IPS-NIHi7 (cell line): ENCODE measurements around the gene DCDC1.
A peak's percentile ranks its signal among the peaks of the same experiment; 100 is the strongest.

Experiments used
- DNase-seq: peaks from one replicate; pipeline ENCODE4 v3.0.0; 2012; ENCODE audit warnings: mixed read lengths; ENCODE audit errors: extremely low spot score

Gene DCDC1

GRCh38 chr11:31236143-31236542 lies 133.4 kb downstream of the DCDC1 start:
- DNase-seq, result no peak

- DNase-seq, result no peak
These were observed 136.1 kb downstream of the DCDC1 start for GRCh38 chr11:31233425-31233824.

DNA sequence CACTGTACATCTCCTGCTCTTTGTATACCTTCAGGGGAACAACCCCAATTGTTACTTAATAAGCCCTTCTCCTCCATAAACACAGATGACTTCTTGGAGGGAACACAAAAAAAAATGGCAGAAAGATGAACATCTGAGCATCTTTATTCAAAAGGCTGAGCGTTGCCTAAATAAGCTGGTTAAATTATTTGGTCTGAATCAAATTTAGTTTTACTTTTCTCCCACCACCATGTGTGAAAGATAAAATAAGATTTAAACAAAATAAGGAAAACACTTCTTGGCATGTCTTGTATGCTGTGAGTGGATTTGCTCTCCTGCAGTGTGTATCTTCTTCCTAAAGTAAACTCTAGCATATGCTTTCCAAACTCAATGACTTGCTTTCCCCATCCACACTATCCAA lies 137.9 kb downstream of the DCDC1 start:
- no peak for DNase-seq

- DNase-seq, result no peak
These were observed 150.7 kb downstream of the DCDC1 start for GRCh38 chr11:31218847-31219246.

GRCh38 chr11:31214372-31214771 lies 155.2 kb downstream of the DCDC1 start:
- no peak for DNase-seq

DNA sequence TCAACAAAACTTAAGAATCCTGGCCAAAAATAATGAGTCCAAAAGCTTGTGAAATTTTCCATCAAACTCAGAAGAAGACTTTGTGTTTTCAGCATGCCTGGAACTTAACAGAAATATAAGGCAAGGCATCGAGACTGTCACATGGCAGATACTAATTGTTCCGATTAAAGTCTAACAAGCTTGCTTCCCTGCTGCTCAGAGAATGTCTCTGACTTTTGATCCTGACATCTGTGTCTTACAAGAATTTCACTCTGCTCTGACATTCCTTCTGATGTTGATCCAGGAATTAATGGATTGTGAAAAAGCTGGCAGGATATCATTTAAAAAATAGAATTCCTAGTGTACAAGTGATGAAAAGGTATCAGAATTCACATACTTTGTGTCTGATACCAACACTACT lies 170.2 kb downstream of the DCDC1 start:
- DNase-seq, result no peak

DNA sequence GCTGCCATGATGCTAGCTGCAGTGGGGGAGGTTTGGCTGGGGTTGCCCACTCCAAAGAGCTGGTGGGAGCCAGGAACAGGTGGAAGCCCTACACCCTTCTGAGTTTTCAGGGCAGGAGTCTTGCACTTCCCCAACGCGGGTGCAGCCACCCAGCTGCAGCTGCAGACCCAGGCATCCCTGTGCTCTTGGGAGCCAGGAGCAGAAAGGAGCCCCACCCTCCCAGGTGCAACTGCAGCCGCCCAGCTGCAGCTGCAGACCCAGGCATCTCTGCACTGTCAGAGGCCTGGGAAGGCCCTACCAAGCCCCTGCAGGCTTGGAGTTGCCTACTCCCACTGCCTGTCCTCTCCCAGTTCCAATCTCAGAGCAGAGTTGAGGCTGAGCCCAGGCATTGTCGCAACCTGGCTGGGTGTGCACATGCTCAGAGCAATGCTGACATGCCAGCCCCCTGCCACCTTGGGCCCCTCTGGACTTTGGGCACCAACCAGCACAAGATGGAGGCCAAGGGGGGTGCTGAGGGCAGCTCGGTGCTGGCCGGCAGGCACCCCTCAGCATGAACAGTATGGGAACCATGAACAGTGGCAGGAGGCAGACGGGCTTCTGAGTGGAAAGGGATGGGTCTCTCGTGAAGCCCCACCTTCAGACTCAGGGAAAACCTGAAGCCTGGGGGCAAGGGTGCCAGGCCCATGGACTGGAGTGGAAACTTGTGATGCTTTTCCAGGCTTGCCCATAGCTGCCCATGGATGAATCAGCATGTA lies 195.4 kb downstream of the DCDC1 start:
- no peak for DNase-seq

DNA sequence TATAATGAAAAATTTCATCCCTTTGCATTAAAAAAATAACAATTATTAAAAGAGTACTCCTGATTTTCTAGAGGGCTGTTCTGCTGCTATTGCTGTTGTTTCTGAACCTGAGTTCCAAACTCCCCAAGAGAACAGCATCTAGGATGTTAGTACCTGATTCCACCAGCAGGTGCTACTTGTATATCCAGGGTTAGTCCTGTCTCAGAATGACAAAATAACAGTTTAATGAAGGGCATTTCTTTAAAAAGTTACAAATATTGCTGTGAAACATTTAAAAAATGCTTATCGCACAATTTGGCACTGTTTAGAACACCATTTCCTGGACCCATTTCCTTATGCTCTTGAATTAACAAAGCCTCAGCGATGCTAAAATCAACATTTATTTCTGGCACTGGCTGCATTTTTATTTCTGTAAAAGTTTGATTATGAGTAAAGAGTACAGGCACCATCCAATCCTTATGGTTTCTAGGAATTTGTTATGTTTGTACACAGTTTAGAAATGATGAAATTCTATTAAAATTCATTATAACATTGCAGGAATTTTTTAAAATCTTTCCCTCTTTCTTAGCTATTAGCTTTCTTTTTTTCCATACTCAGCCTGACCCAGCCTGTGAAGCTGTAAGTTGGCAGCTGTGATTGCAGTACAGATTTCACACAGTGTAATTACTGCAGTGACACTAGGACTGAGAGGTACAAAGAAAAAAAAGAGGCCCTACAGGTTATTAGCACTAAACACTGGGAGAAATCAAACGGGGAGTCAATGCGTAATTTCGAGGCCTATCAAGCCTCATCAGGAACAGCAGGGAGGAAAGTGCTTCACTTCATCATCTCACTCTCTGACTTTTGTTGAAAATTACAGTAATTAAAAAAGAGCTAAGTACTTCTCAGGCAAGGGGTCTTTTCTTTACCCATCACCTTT lies 208.8 kb downstream of the DCDC1 start:
- DNase-seq, result peak; percentile 29

DNA sequence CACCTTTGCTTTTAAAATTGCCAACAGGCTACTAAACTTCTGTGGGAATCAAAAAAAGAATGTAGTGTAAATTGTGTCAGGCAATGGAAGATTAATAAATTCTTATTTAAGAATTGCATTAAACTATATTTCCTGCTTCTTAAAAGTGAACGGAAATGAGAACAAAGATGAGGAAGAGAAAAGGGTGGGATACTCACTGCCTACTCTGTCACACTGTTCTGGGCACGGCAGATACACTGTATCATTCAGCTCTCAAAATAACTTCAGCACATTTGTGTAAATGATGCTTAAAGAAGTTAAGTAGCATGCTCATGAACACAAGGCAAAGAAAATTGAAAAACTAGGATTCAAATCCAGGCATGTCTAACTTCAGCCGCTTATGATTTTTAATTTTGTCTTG lies 218.7 kb downstream of the DCDC1 start:
- DNase-seq, result no peak

- no peak for DNase-seq
These were observed 219.5 kb downstream of the DCDC1 start for GRCh38 chr11:31150011-31150410.

- DNase-seq, result no peak
These were observed 227.8 kb downstream of the DCDC1 start for GRCh38 chr11:31141789-31142188.

GRCh38 chr11:31139479-31139878 lies 230.1 kb downstream of the DCDC1 start:
- no peak for DNase-seq

DNA sequence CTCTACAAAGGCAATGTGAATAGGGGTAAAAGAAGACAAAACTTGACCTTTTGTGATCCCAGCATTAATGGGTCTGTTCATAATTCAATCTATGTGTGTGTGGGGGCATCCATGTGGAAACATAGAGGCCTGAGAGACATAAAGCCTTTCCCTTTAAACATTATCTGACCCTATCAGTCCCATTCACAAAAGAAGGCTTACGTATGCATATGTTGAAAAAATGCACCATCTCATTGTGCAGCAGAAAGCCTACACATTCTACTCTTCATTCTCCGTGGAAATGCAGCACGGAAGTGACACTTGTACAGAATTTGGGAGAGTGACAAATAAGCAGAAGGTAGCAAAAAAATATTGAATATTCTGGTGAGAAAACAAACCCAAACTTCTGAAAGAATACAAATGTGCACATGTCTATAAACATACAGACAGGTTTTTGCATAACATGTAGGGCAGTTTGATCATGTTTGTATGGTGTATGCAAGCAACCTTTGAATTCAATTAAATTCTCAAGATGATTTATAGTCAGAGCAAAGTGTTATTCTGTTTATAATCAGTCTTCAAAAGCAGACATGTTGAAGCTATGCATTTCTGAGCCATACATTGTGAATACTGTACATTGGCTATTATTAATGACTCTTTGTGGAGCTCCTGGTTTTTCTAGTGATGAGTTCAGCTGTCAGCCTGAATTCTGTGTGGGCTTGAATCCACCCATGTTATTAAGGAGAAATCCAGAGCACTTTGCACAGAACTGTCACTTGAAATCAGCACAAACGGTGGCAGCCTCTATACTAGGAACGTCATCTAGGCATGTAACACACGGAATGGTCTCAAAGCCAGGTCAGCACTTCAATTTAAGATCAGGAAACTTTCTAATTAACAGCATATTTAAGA lies 236.8 kb downstream of the DCDC1 start:
- no peak for DNase-seq

DNA sequence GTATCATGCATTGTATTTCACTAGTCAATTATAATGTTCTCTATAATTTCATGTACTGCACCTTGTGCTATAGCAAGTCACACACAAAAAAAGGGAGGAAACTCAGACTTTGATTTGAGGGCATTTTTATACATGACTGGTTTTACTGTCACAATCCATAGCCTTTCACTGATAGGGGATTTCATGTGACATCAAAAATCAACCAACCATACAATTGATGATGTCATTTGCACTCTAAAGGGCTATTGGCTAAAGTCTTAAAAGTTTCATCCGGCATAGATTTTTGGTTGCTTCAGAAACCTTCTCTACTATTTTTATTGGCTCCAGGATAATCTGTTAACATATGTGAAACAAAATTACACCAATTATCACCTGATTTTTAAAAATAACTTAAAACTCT lies 237.8 kb downstream of the DCDC1 start:
- DNase-seq, result no peak

GRCh38 chr11:31127290-31127689 lies 242.2 kb downstream of the DCDC1 start:
- DNase-seq, result no peak

DNA sequence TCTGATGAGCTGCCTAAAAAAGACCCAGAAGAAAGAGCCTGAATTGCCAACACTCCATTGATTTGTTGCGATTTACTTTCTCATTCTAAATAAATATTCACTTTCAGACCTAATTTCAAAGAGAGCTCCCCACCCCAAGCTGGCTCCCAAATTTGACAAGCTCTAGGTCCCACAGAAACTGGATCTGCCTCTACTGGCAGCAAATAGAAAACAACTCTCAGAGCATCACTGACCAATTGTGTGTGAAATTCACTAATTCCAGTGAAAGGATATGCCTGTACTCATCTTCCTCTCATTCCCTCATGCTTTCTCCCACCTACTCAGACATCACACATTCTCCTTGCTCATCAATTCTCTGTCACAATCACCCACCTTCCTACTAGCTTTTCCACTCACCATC lies 249.1 kb downstream of the DCDC1 start:
- DNase-seq, result no peak

GRCh38 chr11:31118566-31118965 lies 251.0 kb downstream of the DCDC1 start:
- DNase-seq, result no peak

GRCh38 chr11:31117038-31117437 lies 252.5 kb downstream of the DCDC1 start:
- DNase-seq, result no peak

DNA sequence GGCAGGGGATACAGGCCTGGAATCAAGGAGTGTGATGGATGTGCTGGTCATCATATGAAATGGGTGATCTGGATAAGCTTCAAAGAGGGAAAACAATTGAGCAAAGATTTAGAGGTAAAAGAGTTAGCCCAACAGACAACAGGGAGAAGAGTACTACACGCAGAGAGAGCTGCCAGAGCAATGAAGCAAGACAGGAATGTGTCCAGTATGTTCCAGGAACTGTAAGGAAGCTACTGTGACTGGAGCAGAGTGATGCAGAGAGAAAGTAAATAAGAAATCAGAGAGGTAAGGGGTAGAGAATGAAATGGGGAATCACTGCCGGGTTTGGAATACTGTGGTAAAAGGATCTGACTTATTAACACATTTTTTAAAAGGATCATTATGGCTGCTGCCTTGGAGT lies 255.1 kb downstream of the DCDC1 start:
- no peak for DNase-seq

- no peak for DNase-seq
These were observed 258.7 kb downstream of the DCDC1 start for GRCh38 chr11:31110830-31111229.

- DNase-seq, result no peak
These were observed 260.1 kb downstream of the DCDC1 start for GRCh38 chr11:31109446-31109845.

GRCh38 chr11:31107649-31108048 lies 261.9 kb downstream of the DCDC1 start:
- DNase-seq, result no peak
